ENCODE measurements around the gene ZSWIM7. TPM values are rescaled to one million over a fixed set of nuclear protein-coding genes. Genes with fewer than 3 reads are reported as not detected.
"Not testable (repeated sequence)": the region's sequence is repeated elsewhere in the genome, so short reads cannot be mapped to it uniquely, and the experiment has no call there.

Gene ZSWIM7
- total RNA-seq, 1 donor from 2014 or later: 15.6 TPM

- DNase-seq: no peak
Observed at GRCh38 chr17:15998031-15998562, 1.4 kb downstream of the ZSWIM7 start.

GRCh38 chr17:15996322-15996721 lies 3.2 kb downstream of the ZSWIM7 start:
- DNase-seq: no peak

GRCh38 chr17:15981646-15982580 lies 17.6 kb downstream of the ZSWIM7 start:
- DNase-seq: no peak

GRCh38 chr17:15981208-15981607 lies 18.3 kb downstream of the ZSWIM7 start:
- DNase-seq: no peak

- DNase-seq: not testable (repeated sequence)
Observed at GRCh38 chr17:15979013-15979412, 20.5 kb downstream of the ZSWIM7 start.

- no peak for DNase-seq
Observed at GRCh38 chr17:15978606-15979005, 20.9 kb downstream of the ZSWIM7 start.

GRCh38 chr17:15977894-15978293 lies 21.6 kb downstream of the ZSWIM7 start:
- no peak for DNase-seq

- no peak for DNase-seq
Observed at GRCh38 chr17:15973834-15974233, 25.7 kb downstream of the ZSWIM7 start.

- DNase-seq: no peak
Observed at GRCh38 chr17:15973016-15973415, 26.5 kb downstream of the ZSWIM7 start.

- no peak for DNase-seq
Observed at GRCh38 chr17:15972497-15972951, 27.0 kb downstream of the ZSWIM7 start.

GRCh38 chr17:15971882-15972281 lies 27.6 kb downstream of the ZSWIM7 start:
- DNase-seq: no peak

- DNase-seq: no peak
Observed at GRCh38 chr17:15971098-15971678, 28.3 kb downstream of the ZSWIM7 start.

- DNase-seq: no peak
Observed at GRCh38 chr17:15970500-15970899, 29.0 kb downstream of the ZSWIM7 start.

GRCh38 chr17:15969463-15969862 lies 30.0 kb downstream of the ZSWIM7 start:
- no peak for DNase-seq

GRCh38 chr17:15967706-15968399 lies 31.7 kb downstream of the ZSWIM7 start:
- DNase-seq: no peak

- DNase-seq: no peak
Observed at GRCh38 chr17:15966879-15967248, 32.6 kb downstream of the ZSWIM7 start.

GRCh38 chr17:15966183-15966878 lies 33.2 kb downstream of the ZSWIM7 start:
- no peak for DNase-seq

- no peak for DNase-seq
Observed at GRCh38 chr17:15965528-15965927, 34.0 kb downstream of the ZSWIM7 start.

- no peak for DNase-seq
Observed at GRCh38 chr17:15963670-15964110, 35.8 kb downstream of the ZSWIM7 start.

GRCh38 chr17:15958484-15958854 lies 41.0 kb downstream of the ZSWIM7 start:
- DNase-seq: no peak

- no peak for DNase-seq
Observed at GRCh38 chr17:15957608-15958307, 41.7 kb downstream of the ZSWIM7 start.

- DNase-seq: no peak
Observed at GRCh38 chr17:15957206-15957605, 42.3 kb downstream of the ZSWIM7 start.

All from occipital lobe (tissue), 2 donors.